Osteocyte (in vitro differentiated cells): Measurements from ENCODE around the gene TFAP2B. TPM values are rescaled to one million over a fixed set of nuclear protein-coding genes. Genes with fewer than 3 reads are reported as not detected.

Experiments used
- DNase-seq: peaks from one replicate; pipeline ENCODE4 v3.0.0; 2021; ENCODE audit warnings: mixed read lengths; ENCODE audit not compliant: unreplicated experiment; ENCODE audit errors: extremely low spot score
- H3K27ac Mint-ChIP-seq: one replicate; pipeline ENCODE4 v1.8.0; 2021; ENCODE audit warnings: mild to moderate bottlenecking, mixed read lengths; ENCODE audit not compliant: unreplicated experiment
- H3K27me3 Mint-ChIP-seq: one replicate; pipeline ENCODE4 v1.8.0; 2021; ENCODE audit warnings: mixed read lengths; ENCODE audit not compliant: unreplicated experiment
- H3K36me3 Mint-ChIP-seq: one replicate; pipeline ENCODE4 v1.8.0; 2021; ENCODE audit warnings: mixed read lengths; ENCODE audit not compliant: unreplicated experiment
- H3K4me1 Mint-ChIP-seq: one replicate; pipeline ENCODE4 v1.8.0; 2021; ENCODE audit warnings: mixed read lengths; ENCODE audit not compliant: unreplicated experiment
- H3K4me3 Mint-ChIP-seq: one replicate; pipeline ENCODE4 v1.8.0; 2021; ENCODE audit warnings: mild to moderate bottlenecking, moderate library complexity, mixed read lengths; ENCODE audit not compliant: unreplicated experiment
- H3K9me3 Mint-ChIP-seq: one replicate; pipeline ENCODE4 v1.8.0; 2021; ENCODE audit warnings: mixed read lengths; ENCODE audit not compliant: unreplicated experiment
- CTCF ChIP-seq: fragments of 200-600 bp; sonication (generic); IDR thresholded peaks from 2 replicates; pipeline ENCODE4 v1.5.0; 2021; ENCODE audit warnings: antibody characterized with exemption, mild to moderate bottlenecking, moderate library complexity
- total RNA-seq: library from RNA; stranded (reverse); gene quantifications from 2 replicates; pipeline ENCODE4 v1.2.1, GENCODE V29; 2021

The TFAP2B gene
- total RNA-seq, 1 donor from 2014 or later = 26.4 TPM

GRCh38 chr6:50792771-50793170 lies 25.9 kb upstream of the TFAP2B start:
- Mint-ChIP-seq H3K36me3 (no peaks in the 10 kb centered on the region), H3K4me1 (no peaks in the 10 kb centered on the region), H3K27me3 (peaks cover 54% of the 10 kb centered on the region), H3K4me3 (no peak overlapping the region), H3K27ac (no peak overlapping the region), H3K9me3 (no peaks in the 10 kb centered on the region)
- no peak for TF ChIP-seq CTCF
- DNase-seq = no peak

DNA sequence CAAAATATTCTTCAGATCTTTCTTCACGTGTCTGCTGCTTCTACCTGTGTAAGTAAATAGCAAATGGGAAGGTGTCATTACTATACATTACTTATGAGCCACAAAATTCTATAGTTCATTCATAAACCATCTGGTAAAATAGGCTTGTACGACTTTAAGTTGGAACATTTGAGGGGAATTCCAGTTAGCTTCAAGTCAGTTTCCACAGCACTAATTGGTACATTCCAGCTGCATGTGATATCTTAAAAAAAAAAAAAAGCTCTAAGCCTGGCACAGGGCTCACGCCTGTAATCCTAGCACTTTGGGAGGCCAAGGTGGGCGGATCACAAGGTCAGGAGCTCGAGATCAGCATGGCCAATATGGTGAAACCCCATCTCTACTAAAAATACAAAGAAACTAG lies 23.1 kb upstream of the TFAP2B start:
- peaks cover 49% of the 10 kb centered on the region for H3K27me3 Mint-ChIP-seq
- H3K36me3 Mint-ChIP-seq = no peaks in the 10 kb centered on the region
- no peak for TF ChIP-seq CTCF
- H3K9me3 Mint-ChIP-seq = no peaks in the 10 kb centered on the region
- no peak overlapping the region for H3K27ac Mint-ChIP-seq
- no peak overlapping the region for H3K4me3 Mint-ChIP-seq
- no peaks in the 10 kb centered on the region for H3K4me1 Mint-ChIP-seq
- DNase-seq = no peak

- H3K4me3 Mint-ChIP-seq = no peak overlapping the region
- TF ChIP-seq CTCF = no peak
- no peak for DNase-seq
Observed at GRCh38 chr6:50804283-50804682, 14.4 kb upstream of the TFAP2B start.

DNA sequence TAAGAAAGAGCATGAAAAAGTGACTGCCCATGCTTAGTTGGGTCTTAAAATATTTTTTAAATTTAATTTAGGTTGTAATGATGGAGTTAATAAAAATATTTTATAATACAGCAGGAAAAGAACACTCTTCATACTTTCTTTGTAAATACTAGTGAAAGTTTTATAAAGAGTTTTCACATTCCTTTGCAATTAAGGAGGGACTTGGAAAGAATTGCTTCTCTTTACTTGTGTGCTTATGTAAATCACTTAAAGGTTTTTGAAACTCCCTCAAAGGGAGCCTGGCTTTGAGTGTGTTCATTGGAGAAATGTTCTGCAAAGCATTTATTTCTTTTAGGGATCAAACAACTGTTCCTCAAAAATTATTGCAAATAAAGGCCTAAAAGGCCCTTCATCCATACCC lies 11.6 kb upstream of the TFAP2B start:
- Mint-ChIP-seq H3K4me1 (no peaks in the 10 kb centered on the region), H3K4me3 (no peak overlapping the region), H3K36me3 (no peaks in the 10 kb centered on the region), H3K27ac (no peak overlapping the region), H3K9me3 (no peaks in the 10 kb centered on the region), H3K27me3 (peaks cover 28% of the 10 kb centered on the region)
- no peak for TF ChIP-seq CTCF
- DNase-seq = no peak

More at GRCh38 chr6:50804283-50804682, 14.4 kb upstream of the TFAP2B start:
- H3K27me3 Mint-ChIP-seq = peaks cover 43% of the 10 kb centered on the region
- H3K36me3 Mint-ChIP-seq = no peaks in the 10 kb centered on the region
- H3K27ac Mint-ChIP-seq = no peak overlapping the region
- no peaks in the 10 kb centered on the region for H3K4me1 Mint-ChIP-seq
- no peaks in the 10 kb centered on the region for H3K9me3 Mint-ChIP-seq

DNA sequence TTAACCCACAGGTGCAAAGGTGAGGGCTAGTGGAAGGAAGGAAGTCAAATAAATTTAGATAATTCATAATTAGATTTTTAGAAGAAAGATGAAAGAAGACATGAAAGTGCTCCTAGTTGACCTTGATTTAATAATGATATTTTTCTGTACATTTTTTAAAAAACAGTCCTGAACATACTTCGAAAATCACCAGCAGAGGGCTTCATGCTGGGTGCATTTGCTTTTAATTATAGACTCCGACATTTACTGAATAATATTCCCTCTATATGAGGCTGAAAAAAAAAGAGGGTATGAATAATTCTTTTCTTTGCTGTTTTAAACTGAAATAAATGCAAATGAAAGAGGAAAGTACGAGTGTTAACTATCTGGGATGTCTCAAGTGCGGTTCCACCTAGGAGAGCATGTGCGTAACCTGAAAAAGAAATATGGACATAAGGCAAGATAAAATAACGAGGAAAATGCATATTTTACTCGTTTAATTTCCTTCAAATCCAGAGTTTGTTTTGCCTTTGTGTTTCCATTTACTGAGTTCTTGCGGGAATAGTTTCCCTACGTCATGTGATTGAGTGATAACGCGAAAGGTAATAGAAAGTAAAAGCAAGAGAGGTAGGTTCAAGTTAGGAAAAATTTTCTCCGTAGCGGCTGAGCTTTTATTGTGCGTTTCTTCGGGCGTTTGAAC lies 3.1 kb upstream of the TFAP2B start:
- peaks cover 13% of the 10 kb centered on the region for H3K4me1 Mint-ChIP-seq
- no peak for DNase-seq
- peaks cover 9% of the 10 kb centered on the region for H3K27me3 Mint-ChIP-seq
- H3K36me3 Mint-ChIP-seq = no peaks in the 10 kb centered on the region
- H3K4me3 Mint-ChIP-seq = peak overlapping the region; percentile 88
- H3K27ac Mint-ChIP-seq = peak overlapping the region; percentile 44
- TF ChIP-seq CTCF = peak; percentile 63
- H3K9me3 Mint-ChIP-seq = no peaks in the 10 kb centered on the region
